Endodermal cell (in vitro differentiated cells): ENCODE measurements around the gene ARHGEF40. TPM values are rescaled to one million over a fixed set of nuclear protein-coding genes. Genes with fewer than 3 reads are reported as not detected.
A peak's percentile ranks its signal among the peaks of the same experiment; 100 is the strongest.

Experiments used
- DNase-seq: peaks from one replicate; pipeline ENCODE4 v3.0.0-alpha.2; 2017
- H3K27ac ChIP-seq: 2 replicates; pipeline ENCODE4 v1.5.1; 2013; ENCODE audit warnings: mild to moderate bottlenecking, low read depth, low read length, moderate library complexity
- H3K27me3 ChIP-seq: 2 replicates; pipeline ENCODE4 v1.6.1; 2013; ENCODE audit warnings: mild to moderate bottlenecking, low read length, moderate library complexity; ENCODE audit not compliant: insufficient read depth, control insufficient read depth, poor library complexity, severe bottlenecking
- H3K36me3 ChIP-seq: 2 replicates; pipeline ENCODE4 v1.7.0; 2013; ENCODE audit warnings: mild to moderate bottlenecking, low read length, moderate library complexity; ENCODE audit not compliant: control insufficient read depth, insufficient read depth
- H3K4me1 ChIP-seq: one replicate; pipeline ENCODE4 v1.7.0; 2013; ENCODE audit warnings: low read length; ENCODE audit not compliant: control insufficient read depth, insufficient read depth
- H3K4me3 ChIP-seq: 2 replicates; pipeline ENCODE4 v1.5.1; 2013; ENCODE audit warnings: mild to moderate bottlenecking, low read length, moderate library complexity
- H3K9ac ChIP-seq: 2 replicates; pipeline ENCODE4 v1.6.1; 2013; ENCODE audit warnings: mild to moderate bottlenecking, low read length, moderate library complexity; ENCODE audit not compliant: poor library complexity, severe bottlenecking; ENCODE audit errors: extremely low read depth
- H3K9me3 ChIP-seq: 2 replicates; pipeline ENCODE4 v1.6.1; 2013; ENCODE audit warnings: mild to moderate bottlenecking, low read length, moderate library complexity; ENCODE audit not compliant: control insufficient read depth
- H3K27ac Mint-ChIP-seq: 2 replicates; pipeline ENCODE4 v1.8.0; 2020; ENCODE audit warnings: mixed read lengths
- H3K27me3 Mint-ChIP-seq: 2 replicates; pipeline ENCODE4 v1.8.0; 2021; ENCODE audit warnings: mild to moderate bottlenecking, mixed read lengths; ENCODE audit not compliant: insufficient read depth
- H3K36me3 Mint-ChIP-seq: 2 replicates; pipeline ENCODE4 v1.8.0; 2020; ENCODE audit warnings: low read depth, mixed read lengths
- H3K4me1 Mint-ChIP-seq: 2 replicates; pipeline ENCODE4 v1.8.0; 2020; ENCODE audit warnings: mixed read lengths
- H3K4me3 Mint-ChIP-seq: 2 replicates; pipeline ENCODE4 v1.8.0; 2020; ENCODE audit warnings: mild to moderate bottlenecking, moderate library complexity, mixed read lengths
- H3K9me3 Mint-ChIP-seq: 2 replicates; pipeline ENCODE4 v1.8.0; 2020; ENCODE audit warnings: mild to moderate bottlenecking, mixed read lengths
- CTCF ChIP-seq: fragments of 200-600 bp; sonication (generic); conservative IDR thresholded peaks from 2 replicates; pipeline ENCODE4 v1.5.0; 2021; ENCODE audit warnings: antibody characterized with exemption, mild to moderate bottlenecking
- WGBS, 2 experiments: methylation state at CpG; one replicate each; pipeline versions ENCODE4 v1.1.5 to v1.1.7; 2013; ENCODE audit warnings: missing lambda C conversion rate in 2 of 2, mixed read lengths in 1 of 2; ENCODE audit not compliant: insufficient coverage in 1 of 2, insufficient read length in 1 of 2; 5-methylcytosine and 5-hydroxymethylcytosine counted together
- long read RNA-seq, 4 experiments: library from polyadenylated mRNA in 2 of 4; library from RNA in 1 of 4; library from capped mRNA in 1 of 4; stranded (forward) in 3 of 4; unstranded in 1 of 4; transcript quantifications; one replicate each; pipeline ENCODE4 v2.0.0, GENCODE V29; 2020 to 2021; ENCODE audit warnings: inconsistent platforms in 1 of 4
- polyA plus RNA-seq, 2 experiments: library from polyadenylated mRNA; stranded (reverse); fragments of 50-300 nt; gene quantifications; one replicate each; pipeline ENCODE4 v1.2.3, GENCODE V29; 2013
- total RNA-seq, 2 donors: library from RNA; stranded (reverse); fragmentation: NEBNext Ultra II Directional in 1 of 2; extraction: Animal tissue kit (Norgen Biotek cat#: 25700) in 1 of 2; gene quantifications; 2 replicates in 1 of 2; 3 replicates in 1 of 2; pipeline ENCODE4 v1.2.1, GENCODE V29; 2021

The ARHGEF40 gene
- 10 to 100 TPM; 71.1 to 73.5 TPM for total RNA-seq
- 65.4 TPM for polyA plus RNA-seq (2013, experiment 1 of 2)
- polyA plus RNA-seq (2013, experiment 2 of 2): 71.9 TPM
- long read RNA-seq, experiment 1, partial matches to known transcripts: 17 of 28 reads
- long read RNA-seq, experiment 1, other reads (novel, unspliced or antisense): 10 of 28 reads
- long read RNA-seq, experiment 2, full-length matches to known transcripts: 12 of 110 reads
- long read RNA-seq, experiment 2, partial matches to known transcripts: 28 of 110 reads
- long read RNA-seq, experiment 2, other reads (novel, unspliced or antisense): 70 of 110 reads
- long read RNA-seq, experiment 3, full-length matches to known transcripts: 7 of 67 reads
- long read RNA-seq, experiment 3, partial matches to known transcripts: 28 of 67 reads
- long read RNA-seq, experiment 3, other reads (novel, unspliced or antisense): 32 of 67 reads
- long read RNA-seq, experiment 4, partial matches to known transcripts: 1 of 4 reads
- long read RNA-seq, experiment 4, other reads (novel, unspliced or antisense): 3 of 4 reads

DNA sequence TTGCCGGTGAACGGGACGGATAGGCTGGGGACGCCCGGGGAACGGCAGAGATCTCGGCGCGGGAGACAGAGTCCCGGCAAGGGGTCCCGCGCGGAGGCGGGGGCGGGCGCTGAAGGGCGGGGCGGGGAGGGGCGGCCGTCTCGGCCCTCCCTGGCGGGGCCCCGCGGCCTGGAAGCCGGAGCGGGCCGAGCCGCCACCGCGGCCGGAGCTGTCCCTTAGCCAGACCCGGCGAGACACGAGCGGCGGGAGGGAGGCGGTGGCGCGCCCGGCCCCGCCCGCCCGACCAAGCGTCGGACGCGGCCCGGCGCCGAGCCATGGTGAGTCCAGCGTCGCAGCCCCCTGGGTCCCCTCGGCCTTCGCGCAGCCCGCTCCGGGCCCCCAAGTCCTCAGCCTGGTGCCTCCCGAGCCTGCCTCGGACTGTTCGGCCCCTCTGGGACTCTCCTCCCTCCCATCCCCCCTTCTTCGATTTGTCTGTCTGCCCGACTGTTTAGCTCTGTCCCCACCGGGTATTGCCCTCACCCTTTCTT, at the start of gene ARHGEF40:
Gene ARHGEF40 (plus strand): TSS at position 222 of the 527 bp plus-strand sequence. CDS start 93 bp downstream, at position 315.
- peak within 1 kb of the TSS; percentile 94 for H3K27ac ChIP-seq
- H3K4me3 ChIP-seq: peak within 1 kb of the TSS; percentile 93
- 0% methylated on average over 9 to 63 of the region's 63 CpGs for WGBS, 2 experiments
- Mint-ChIP-seq H3K9me3 (no peaks in the 10 kb centered on the region), H3K27ac (peak within 1 kb of the TSS; percentile 95), H3K4me1 (peaks cover 16% of the 10 kb centered on the region), H3K36me3 (peaks cover 19% of the 10 kb centered on the region), H3K27me3 (peaks cover 8% of the 10 kb centered on the region), H3K4me3 (peak within 1 kb of the TSS; percentile 86)
- peaks cover 25% of the 10 kb centered on the region for H3K36me3 ChIP-seq
- peak; percentile 86 for DNase-seq
- peaks cover 4% of the 10 kb centered on the region for H3K4me1 ChIP-seq
- no peak for TF ChIP-seq CTCF
- no peaks in the 10 kb centered on the region for H3K27me3 ChIP-seq
- no peaks in the 10 kb centered on the region for H3K9me3 ChIP-seq
- peak within 1 kb of the TSS; percentile 70 for H3K9ac ChIP-seq

- TF ChIP-seq CTCF: no peak
- WGBS, 2 experiments: 88 to 93% methylated on average over 4 of the region's 5 CpGs
- no peaks in the 10 kb centered on the region for H3K9me3 Mint-ChIP-seq
- Histone ChIP-seq H3K9ac (no peak overlapping the region), H3K9me3 (no peaks in the 10 kb centered on the region), H3K4me3 (no peak overlapping the region), H3K4me1 (no peaks in the 10 kb centered on the region), H3K27ac (no peak overlapping the region), H3K27me3 (peaks cover 11% of the 10 kb centered on the region), H3K36me3 (peaks cover 6% of the 10 kb centered on the region)
- peaks cover 27% of the 10 kb centered on the region for H3K4me1 Mint-ChIP-seq
- no peak overlapping the region for H3K27ac Mint-ChIP-seq
- peaks cover 42% of the 10 kb centered on the region for H3K36me3 Mint-ChIP-seq
- DNase-seq: no peak
- H3K27me3 Mint-ChIP-seq: peaks cover 26% of the 10 kb centered on the region
- no peak overlapping the region for H3K4me3 Mint-ChIP-seq
These were observed 49.0 kb upstream of the ARHGEF40 start for GRCh38 chr14:21020977-21021545.

- peaks cover 28% of the 10 kb centered on the region for H3K27me3 Mint-ChIP-seq
These were observed 47.4 kb upstream of the ARHGEF40 start for GRCh38 chr14:21022686-21023085.

More at GRCh38 chr14:21022686-21023085, 47.4 kb upstream of the ARHGEF40 start:
- Mint-ChIP-seq H3K27ac (no peak overlapping the region), H3K36me3 (peaks cover 32% of the 10 kb centered on the region), H3K4me1 (peaks cover 39% of the 10 kb centered on the region), H3K9me3 (no peaks in the 10 kb centered on the region), H3K4me3 (no peak overlapping the region)
- peak; percentile 10 for DNase-seq
- Histone ChIP-seq H3K27me3 (peaks cover 11% of the 10 kb centered on the region), H3K4me1 (no peaks in the 10 kb centered on the region), H3K36me3 (peaks cover 6% of the 10 kb centered on the region), H3K9me3 (no peaks in the 10 kb centered on the region), H3K4me3 (no peak overlapping the region), H3K9ac (no peak overlapping the region), H3K27ac (no peak overlapping the region)
- no peak for TF ChIP-seq CTCF
- 86 to 87% methylated on average over 5 of the region's 5 CpGs for WGBS, 2 experiments
